GM23338 (cell line): ENCODE measurements around the gene SLC1A3. TPM values are rescaled to one million over a fixed set of nuclear protein-coding genes. Genes with fewer than 3 reads are reported as not detected.

Source experiments
- ATAC-seq: fragments of 200-7000 bp; cut with Tn5 transposase; 3 replicates; pipeline ENCODE4 v1.9.1; 2020
- DNase-seq: peaks from one replicate; pipeline ENCODE4 v3.0.0-alpha.2; 2015; ENCODE audit warnings: low spot score
- H2AFZ ChIP-seq: fragments of 200-600 bp; sonication (generic); 2 replicates; pipeline ENCODE4 v1.8.0; 2016; ENCODE audit warnings: antibody characterized with exemption, mild to moderate bottlenecking, moderate library complexity
- H3F3A ChIP-seq: fragments of 200-600 bp; sonication (generic); replicated peaks from 2 replicates; pipeline ENCODE4 v1.8.0; 2017; ENCODE audit warnings: antibody characterized with exemption, mixed run types, low read depth
- H3K27ac ChIP-seq: fragments of 200-600 bp; sonication (generic); 2 replicates; pipeline ENCODE4 v1.6.1; 2016; ENCODE audit warnings: low read depth
- H3K27me3 ChIP-seq: fragments of 200-600 bp; sonication (generic); 2 replicates; pipeline ENCODE4 v1.8.0; 2016; ENCODE audit warnings: mild to moderate bottlenecking, mixed run types, moderate library complexity; ENCODE audit not compliant: insufficient read depth
- H3K36me3 ChIP-seq: fragments of 200-600 bp; sonication (generic); 2 replicates; pipeline ENCODE4 v1.8.0; 2016; ENCODE audit warnings: mild to moderate bottlenecking; ENCODE audit not compliant: insufficient read depth
- H3K4me1 ChIP-seq: fragments of 200-600 bp; sonication (generic); 2 replicates; pipeline ENCODE4 v1.8.0; 2016; ENCODE audit warnings: mild to moderate bottlenecking, moderate library complexity; ENCODE audit not compliant: insufficient read depth
- H3K4me2 ChIP-seq: fragments of 200-600 bp; sonication (generic); 2 replicates; pipeline ENCODE4 v1.7.1; 2017; ENCODE audit warnings: mixed run types
- H3K4me3 ChIP-seq: fragments of 200-600 bp; sonication (generic); 2 replicates; pipeline ENCODE4 v1.6.1; 2016; ENCODE audit warnings: mixed run types
- H3K79me2 ChIP-seq: fragments of 200-600 bp; sonication (generic); replicated peaks from 2 replicates; pipeline ENCODE4 v1.8.0; 2017; ENCODE audit warnings: mild to moderate bottlenecking; ENCODE audit not compliant: insufficient read depth
- H3K9me2 ChIP-seq: fragments of 200-600 bp; sonication (generic); 2 replicates; pipeline ENCODE4 v1.8.0; 2017; ENCODE audit not compliant: insufficient read depth
- H4K20me1 ChIP-seq: fragments of 200-600 bp; sonication (generic); replicated peaks from 2 replicates; pipeline ENCODE4 v1.8.0; 2017; ENCODE audit warnings: mild to moderate bottlenecking; ENCODE audit not compliant: insufficient read depth
- H3K27ac Mint-ChIP-seq: 2 replicates; pipeline ENCODE4 v1.8.0; 2020; ENCODE audit warnings: inconsistent platforms, mild to moderate bottlenecking, moderate library complexity, mixed read lengths
- H3K27me3 Mint-ChIP-seq: 3 replicates; pipeline ENCODE4 v1.8.0; 2022; ENCODE audit warnings: low read depth, mild to moderate bottlenecking, moderate library complexity, mixed read lengths, inconsistent platforms; ENCODE audit not compliant: insufficient read depth, poor library complexity
- H3K36me3 Mint-ChIP-seq: 3 replicates; pipeline ENCODE4 v1.8.0; 2021; ENCODE audit warnings: low read depth, mild to moderate bottlenecking, inconsistent platforms, moderate library complexity, mixed read lengths
- H3K4me1 Mint-ChIP-seq: 3 replicates; pipeline ENCODE4 v1.8.0; 2020; ENCODE audit warnings: mild to moderate bottlenecking, inconsistent platforms, mixed read lengths
- H3K4me3 Mint-ChIP-seq: 3 replicates; pipeline ENCODE4 v1.8.0; 2021; ENCODE audit warnings: moderate library complexity, mild to moderate bottlenecking, inconsistent platforms, mixed read lengths
- H3K9me3 Mint-ChIP-seq: 3 replicates; pipeline ENCODE4 v1.8.0; 2020; ENCODE audit warnings: moderate library complexity, mild to moderate bottlenecking, inconsistent platforms, mixed read lengths
- CREB1 ChIP-seq: fragments of 250-450 bp; sonication (Bioruptor Pico); IDR thresholded peaks from 2 replicates; pipeline ENCODE4 v1.5.0; 2020; ENCODE audit warnings: low read depth, mild to moderate bottlenecking, moderate library complexity
- EZH2phosphoT487 ChIP-seq: fragments of 200-600 bp; sonication (generic); IDR thresholded peaks from one replicate; pipeline ENCODE4 v1.8.1; 2018; ENCODE audit warnings: antibody characterized with exemption; ENCODE audit not compliant: unreplicated experiment
- JUNB ChIP-seq: IDR thresholded peaks from one replicate; pipeline ENCODE4 v1.6.1; 2016; ENCODE audit warnings: antibody characterized with exemption; ENCODE audit not compliant: unreplicated experiment
- NANOG ChIP-seq: IDR thresholded peaks from 2 replicates; pipeline ENCODE4 v1.6.1; 2016; ENCODE audit warnings: antibody characterized with exemption, borderline replicate concordance
- POLR2AphosphoS5 ChIP-seq: IDR thresholded peaks from 2 replicates; pipeline ENCODE4 v1.6.1; 2016; ENCODE audit warnings: antibody characterized with exemption, low read depth
- STAT1 ChIP-seq: IDR thresholded peaks from one replicate; pipeline ENCODE4 v1.6.1; 2016; ENCODE audit warnings: antibody characterized with exemption; ENCODE audit not compliant: unreplicated experiment
- polyA plus RNA-seq: library from polyadenylated mRNA; unstranded; fragments of >200 nt; fragmentation: Nextera tagmentation; extraction: Ambion mirVana; gene quantifications from 2 replicates; pipeline ENCODE4 v1.2.1, GENCODE V29; 2016
- total RNA-seq: library from RNA; depleted of rRNA; stranded (reverse); fragments of >200 nt; shearing (Covaris generic); gene quantifications from 2 replicates; pipeline ENCODE4 v1.2.3, GENCODE V29; 2014
- TF ChIP-seq, protein P1 (sequence below): IDR thresholded peaks from 2 replicates; pipeline ENCODE4 v1.6.1; 2016; ENCODE audit warnings: antibody characterized with exemption
- TF ChIP-seq, protein P2 (sequence below): IDR thresholded peaks from one replicate; pipeline ENCODE4 v1.6.1; 2018; ENCODE audit warnings: antibody characterized with exemption; ENCODE audit not compliant: unreplicated experiment

The SLC1A3 gene
- total and polyA plus RNA-seq, 2 experiments from 2014 or later, result 29.0 to 40.7 TPM

DNA sequence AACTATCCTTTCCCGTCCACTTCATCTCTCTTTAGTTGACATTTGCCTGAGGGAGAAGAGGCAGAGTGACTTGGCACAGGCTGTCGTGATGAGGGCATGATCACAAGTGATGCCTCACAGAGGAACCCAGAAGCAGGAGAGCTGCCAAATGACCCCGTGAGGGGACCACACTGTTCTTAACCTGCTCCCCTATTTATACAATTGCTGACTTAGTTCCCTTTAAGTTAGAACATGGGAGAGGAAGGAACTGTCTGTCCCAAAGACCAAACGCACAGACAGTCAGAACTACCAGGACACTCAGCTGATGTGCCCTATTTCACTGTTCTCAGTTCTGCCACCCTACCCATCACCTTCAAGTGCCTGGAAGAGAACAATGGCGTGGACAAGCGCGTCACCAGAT lies 73.7 kb downstream of the SLC1A3 start (continued):
- TF ChIP-seq, protein P1, sequence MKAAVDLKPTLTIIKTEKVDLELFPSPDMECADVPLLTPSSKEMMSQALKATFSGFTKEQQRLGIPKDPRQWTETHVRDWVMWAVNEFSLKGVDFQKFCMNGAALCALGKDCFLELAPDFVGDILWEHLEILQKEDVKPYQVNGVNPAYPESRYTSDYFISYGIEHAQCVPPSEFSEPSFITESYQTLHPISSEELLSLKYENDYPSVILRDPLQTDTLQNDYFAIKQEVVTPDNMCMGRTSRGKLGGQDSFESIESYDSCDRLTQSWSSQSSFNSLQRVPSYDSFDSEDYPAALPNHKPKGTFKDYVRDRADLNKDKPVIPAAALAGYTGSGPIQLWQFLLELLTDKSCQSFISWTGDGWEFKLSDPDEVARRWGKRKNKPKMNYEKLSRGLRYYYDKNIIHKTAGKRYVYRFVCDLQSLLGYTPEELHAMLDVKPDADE, result no peak
- TF ChIP-seq NANOG, result no peak
- no peak for TF ChIP-seq CREB1

DNA sequence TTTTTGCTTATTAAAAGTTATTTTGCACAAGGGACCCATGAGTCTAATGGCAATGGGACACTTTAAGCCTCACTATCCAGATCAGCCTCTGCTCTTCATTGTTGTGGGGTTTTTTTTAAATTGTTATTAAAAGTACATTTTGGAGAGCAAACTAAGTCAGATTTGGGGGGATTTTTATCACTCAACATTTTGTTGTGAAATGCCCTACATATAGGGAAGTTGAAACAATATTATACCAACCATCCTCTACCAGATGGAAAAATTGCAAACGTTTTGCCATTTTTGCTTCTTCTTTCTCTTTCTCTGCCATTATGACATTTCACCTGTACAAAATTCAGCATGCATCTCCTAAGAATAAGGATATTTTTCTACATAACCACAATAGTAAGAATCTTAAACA lies 75.3 kb downstream of the SLC1A3 start:
- H3K27ac ChIP-seq, result no peak overlapping the region
- H3K27me3 ChIP-seq, result no peaks in the 10 kb centered on the region
- H4K20me1 ChIP-seq, result no peaks in the 10 kb centered on the region
- Mint-ChIP-seq H3K27me3 (peaks cover 2% of the 10 kb centered on the region), H3K27ac (no peak overlapping the region), H3K4me1 (no peaks in the 10 kb centered on the region), H3K36me3 (peaks cover 22% of the 10 kb centered on the region), H3K9me3 (no peaks in the 10 kb centered on the region), H3K4me3 (no peak overlapping the region)
- no peaks in the 10 kb centered on the region for H3F3A ChIP-seq
- H3K4me3 ChIP-seq, result no peak overlapping the region
- peaks cover 4% of the 10 kb centered on the region; the same call in 1 of the 2 replicates for H3K36me3 ChIP-seq
- DNase-seq (no peak), ATAC-seq (no peak)
- H2AFZ ChIP-seq, result no peak overlapping the region
- H3K4me1 ChIP-seq, result no peaks in the 10 kb centered on the region
- H3K79me2 ChIP-seq, result no peaks in the 10 kb centered on the region
- H3K4me2 ChIP-seq, result no peak overlapping the region
- H3K9me2 ChIP-seq, result no peaks in the 10 kb centered on the region
- TF ChIP-seq STAT1, result no peak
- TF ChIP-seq, protein P2, sequence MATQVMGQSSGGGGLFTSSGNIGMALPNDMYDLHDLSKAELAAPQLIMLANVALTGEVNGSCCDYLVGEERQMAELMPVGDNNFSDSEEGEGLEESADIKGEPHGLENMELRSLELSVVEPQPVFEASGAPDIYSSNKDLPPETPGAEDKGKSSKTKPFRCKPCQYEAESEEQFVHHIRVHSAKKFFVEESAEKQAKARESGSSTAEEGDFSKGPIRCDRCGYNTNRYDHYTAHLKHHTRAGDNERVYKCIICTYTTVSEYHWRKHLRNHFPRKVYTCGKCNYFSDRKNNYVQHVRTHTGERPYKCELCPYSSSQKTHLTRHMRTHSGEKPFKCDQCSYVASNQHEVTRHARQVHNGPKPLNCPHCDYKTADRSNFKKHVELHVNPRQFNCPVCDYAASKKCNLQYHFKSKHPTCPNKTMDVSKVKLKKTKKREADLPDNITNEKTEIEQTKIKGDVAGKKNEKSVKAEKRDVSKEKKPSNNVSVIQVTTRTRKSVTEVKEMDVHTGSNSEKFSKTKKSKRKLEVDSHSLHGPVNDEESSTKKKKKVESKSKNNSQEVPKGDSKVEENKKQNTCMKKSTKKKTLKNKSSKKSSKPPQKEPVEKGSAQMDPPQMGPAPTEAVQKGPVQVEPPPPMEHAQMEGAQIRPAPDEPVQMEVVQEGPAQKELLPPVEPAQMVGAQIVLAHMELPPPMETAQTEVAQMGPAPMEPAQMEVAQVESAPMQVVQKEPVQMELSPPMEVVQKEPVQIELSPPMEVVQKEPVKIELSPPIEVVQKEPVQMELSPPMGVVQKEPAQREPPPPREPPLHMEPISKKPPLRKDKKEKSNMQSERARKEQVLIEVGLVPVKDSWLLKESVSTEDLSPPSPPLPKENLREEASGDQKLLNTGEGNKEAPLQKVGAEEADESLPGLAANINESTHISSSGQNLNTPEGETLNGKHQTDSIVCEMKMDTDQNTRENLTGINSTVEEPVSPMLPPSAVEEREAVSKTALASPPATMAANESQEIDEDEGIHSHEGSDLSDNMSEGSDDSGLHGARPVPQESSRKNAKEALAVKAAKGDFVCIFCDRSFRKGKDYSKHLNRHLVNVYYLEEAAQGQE, result no peak
- TF ChIP-seq NANOG, result no peak
- no peak for TF ChIP-seq JUNB

DNA sequence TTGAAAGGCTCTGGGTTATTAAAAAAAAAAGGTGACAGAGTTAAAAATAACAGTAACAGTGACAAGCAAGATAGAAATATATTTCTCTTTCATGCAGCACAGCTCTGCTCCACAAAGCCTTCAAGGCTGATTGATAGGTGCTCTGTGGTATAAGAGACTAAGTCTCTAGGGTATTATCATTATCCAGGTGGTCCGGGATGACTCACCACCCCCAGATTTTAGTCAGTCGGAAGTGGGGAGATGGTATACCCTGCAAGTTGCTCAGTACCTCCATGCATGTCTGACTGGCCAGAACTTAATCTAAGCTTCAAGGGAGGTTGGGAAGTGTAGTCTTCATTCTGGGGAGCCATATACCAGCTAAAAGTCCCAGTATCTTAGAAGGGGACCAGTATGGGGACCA lies 76.1 kb downstream of the SLC1A3 start:
- no peak overlapping the region for H3K4me2 ChIP-seq
- no peaks in the 10 kb centered on the region for H3K4me1 ChIP-seq
- H3K27me3 ChIP-seq, result no peaks in the 10 kb centered on the region
- no peaks in the 10 kb centered on the region for H3K4me1 Mint-ChIP-seq
- H3K9me2 ChIP-seq, result no peaks in the 10 kb centered on the region
- H3K27me3 Mint-ChIP-seq, result peaks cover 2% of the 10 kb centered on the region
- H3K79me2 ChIP-seq, result no peaks in the 10 kb centered on the region
- H4K20me1 ChIP-seq, result no peaks in the 10 kb centered on the region
- H3K36me3 Mint-ChIP-seq, result peaks cover 19% of the 10 kb centered on the region
- no peak overlapping the region for H2AFZ ChIP-seq
- H3K36me3 ChIP-seq, result no peaks in the 10 kb centered on the region
- DNase-seq (no peak), ATAC-seq (no peak)
- TF ChIP-seq POLR2AphosphoS5, result no peak
- no peak for TF ChIP-seq EZH2phosphoT487
- TF ChIP-seq CREB1, result no peak
- H3K27ac ChIP-seq, result no peak overlapping the region
- no peak overlapping the region for H3K27ac Mint-ChIP-seq
- H3F3A ChIP-seq, result no peaks in the 10 kb centered on the region
- H3K4me3 Mint-ChIP-seq, result no peak overlapping the region
- no peaks in the 10 kb centered on the region for H3K9me3 Mint-ChIP-seq
- H3K4me3 ChIP-seq, result no peak overlapping the region
